Uterus (tissue), 4 donors: ENCODE results near the gene ELMO1. TPM values are rescaled to one million over a fixed set of nuclear protein-coding genes. Genes with fewer than 3 reads are reported as not detected.

Experiments used
- DNase-seq, 2 donors: peaks; one replicate each; pipeline ENCODE4 v3.0.0-alpha.2; 2019 to 2020
- H3K27ac ChIP-seq, 2 donors: fragments of 200-600 bp; sonication (generic); 1 replicate in 1 of 2; 2 replicates in 1 of 2; pipeline ENCODE4 v1.5.1; 2016 to 2018
- H3K27me3 ChIP-seq, 2 donors: fragments of 200-600 bp; sonication (generic); one replicate each; pipeline ENCODE4 v1.5.1; 2018 to 2019; ENCODE audit warnings: control low read depth in 1 of 2
- H3K36me3 ChIP-seq, 2 donors: fragments of 200-600 bp; sonication (generic); one replicate each; pipeline ENCODE4 v1.5.1; 2019; ENCODE audit warnings: control low read depth in 1 of 2
- H3K4me1 ChIP-seq, 2 donors: fragments of 200-600 bp; sonication (generic); one replicate each; pipeline ENCODE4 v1.5.1; 2018 to 2019; ENCODE audit warnings: control low read depth in 1 of 2
- H3K4me3 ChIP-seq, 2 donors: fragments of 200-600 bp; sonication (generic); 1 replicate in 1 of 2; 2 replicates in 1 of 2; pipeline ENCODE4 v1.5.1; 2018 to 2019; ENCODE audit warnings: mild to moderate bottlenecking in 1 of 2
- H3K9me3 ChIP-seq, 2 donors: fragments of 200-600 bp; sonication (generic); one replicate each; pipeline ENCODE4 v1.5.1; 2019; ENCODE audit warnings: control low read depth in 1 of 2
- POLR2A ChIP-seq, 2 donors: fragments of 450-650 bp; IDR thresholded peaks; one replicate each; pipeline ENCODE4 v1.6.1; 2016; ENCODE audit warnings: antibody characterized with exemption in 2 of 2, mild to moderate bottlenecking in 1 of 2, moderate library complexity in 1 of 2
- intact Hi-C: fragments of 100-400 bp; cut with DNase I; formaldehyde crosslinking; loops from one replicate; pipeline ENCODE4 v1.15.1; 2023; ENCODE audit warnings: low total_unique reads
- total RNA-seq, 4 donors: library from RNA; depleted of rRNA in 3 of 4; stranded (reverse); fragments of >200 nt in 3 of 4; gene quantifications; one replicate each; pipeline versions ENCODE4 v1.1.0 to v1.2.4, GENCODE V29; 2014 to 2023
- TF ChIP-seq, protein P1 (sequence below), 4 experiments: fragments of 200-600 bp in 2 of 4; fragments of 450-650 bp in 2 of 4; sonication (generic) in 2 of 4; IDR thresholded peaks; one replicate each; pipeline ENCODE4 v1.5.1; 2016 to 2019; ENCODE audit warnings: antibody characterized with exemption in 4 of 4, mild to moderate bottlenecking in 2 of 4, moderate library complexity in 1 of 4
- donor health status: DM: yes; HTN: yes; CAD: no.

ELMO1 gene
- total RNA-seq, 4 donors from 2014 or later, result 37.9 to 64.7 (median 55.5) TPM

DNA sequence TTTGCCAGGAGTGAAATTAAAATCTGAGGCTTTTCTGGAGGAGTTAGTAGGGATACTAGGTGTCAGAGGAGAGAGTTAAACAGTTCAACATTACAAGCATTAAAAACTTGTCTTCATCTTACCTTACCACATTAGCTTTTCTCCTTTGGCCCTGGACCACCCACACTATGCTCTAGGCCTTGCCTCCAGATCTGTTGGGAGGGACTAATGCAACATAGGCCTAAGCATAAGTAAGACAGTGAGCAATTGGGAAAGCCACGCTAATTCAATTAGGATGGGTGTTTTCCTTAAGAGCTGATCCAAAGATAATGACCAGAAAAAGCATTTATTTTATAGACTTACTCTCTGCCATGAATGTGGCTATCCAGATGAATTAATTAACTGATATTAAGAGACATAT, 158.9 kb downstream of the ELMO1 start:
- Histone ChIP-seq H3K9me3 (no peaks in the 10 kb centered on the region), H3K27ac (no peak overlapping the region), H3K4me3 (no peak overlapping the region), H3K36me3 (no peaks in the 10 kb centered on the region), H3K27me3 (no peaks in the 10 kb centered on the region), H3K4me1 (no peaks in the 10 kb centered on the region)
- TF ChIP-seq, protein P1, sequence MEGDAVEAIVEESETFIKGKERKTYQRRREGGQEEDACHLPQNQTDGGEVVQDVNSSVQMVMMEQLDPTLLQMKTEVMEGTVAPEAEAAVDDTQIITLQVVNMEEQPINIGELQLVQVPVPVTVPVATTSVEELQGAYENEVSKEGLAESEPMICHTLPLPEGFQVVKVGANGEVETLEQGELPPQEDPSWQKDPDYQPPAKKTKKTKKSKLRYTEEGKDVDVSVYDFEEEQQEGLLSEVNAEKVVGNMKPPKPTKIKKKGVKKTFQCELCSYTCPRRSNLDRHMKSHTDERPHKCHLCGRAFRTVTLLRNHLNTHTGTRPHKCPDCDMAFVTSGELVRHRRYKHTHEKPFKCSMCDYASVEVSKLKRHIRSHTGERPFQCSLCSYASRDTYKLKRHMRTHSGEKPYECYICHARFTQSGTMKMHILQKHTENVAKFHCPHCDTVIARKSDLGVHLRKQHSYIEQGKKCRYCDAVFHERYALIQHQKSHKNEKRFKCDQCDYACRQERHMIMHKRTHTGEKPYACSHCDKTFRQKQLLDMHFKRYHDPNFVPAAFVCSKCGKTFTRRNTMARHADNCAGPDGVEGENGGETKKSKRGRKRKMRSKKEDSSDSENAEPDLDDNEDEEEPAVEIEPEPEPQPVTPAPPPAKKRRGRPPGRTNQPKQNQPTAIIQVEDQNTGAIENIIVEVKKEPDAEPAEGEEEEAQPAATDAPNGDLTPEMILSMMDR (IDR thresholded peaks at IDR 0.05), result no peak
- no peak for TF ChIP-seq POLR2A (IDR thresholded peaks at IDR 0.05)
- DNase-seq, result no peak
- intact Hi-C loops, result no loop called here

DNA sequence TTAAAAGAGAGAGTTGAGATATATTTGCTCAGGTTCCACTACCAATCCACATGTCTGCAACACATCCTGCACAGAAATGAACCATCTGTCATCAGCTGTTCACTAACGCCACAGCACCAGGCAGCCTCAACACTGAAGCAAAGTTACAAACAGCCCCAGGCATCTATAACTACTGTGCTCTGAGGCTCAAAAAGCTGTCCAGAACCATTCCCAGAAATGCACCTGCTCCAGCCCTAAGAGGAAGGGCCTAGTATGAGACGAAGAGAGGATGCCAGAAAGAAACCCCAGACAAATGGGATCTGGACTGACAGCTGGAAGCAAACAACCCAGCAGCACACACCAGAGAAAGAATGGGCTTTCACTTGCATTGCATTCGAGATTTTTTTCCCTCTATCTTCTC, 159.3 kb downstream of the ELMO1 start:
- Histone ChIP-seq H3K4me1 (no peaks in the 10 kb centered on the region), H3K27ac (no peak overlapping the region), H3K27me3 (no peaks in the 10 kb centered on the region), H3K4me3 (no peak overlapping the region), H3K36me3 (no peaks in the 10 kb centered on the region), H3K9me3 (no peaks in the 10 kb centered on the region)
- no peak for DNase-seq
- intact Hi-C loops, result no loop called here
- no peak for TF ChIP-seq POLR2A (IDR thresholded peaks at IDR 0.05)
- TF ChIP-seq, protein P1 (IDR thresholded peaks at IDR 0.05), result no peak

DNA sequence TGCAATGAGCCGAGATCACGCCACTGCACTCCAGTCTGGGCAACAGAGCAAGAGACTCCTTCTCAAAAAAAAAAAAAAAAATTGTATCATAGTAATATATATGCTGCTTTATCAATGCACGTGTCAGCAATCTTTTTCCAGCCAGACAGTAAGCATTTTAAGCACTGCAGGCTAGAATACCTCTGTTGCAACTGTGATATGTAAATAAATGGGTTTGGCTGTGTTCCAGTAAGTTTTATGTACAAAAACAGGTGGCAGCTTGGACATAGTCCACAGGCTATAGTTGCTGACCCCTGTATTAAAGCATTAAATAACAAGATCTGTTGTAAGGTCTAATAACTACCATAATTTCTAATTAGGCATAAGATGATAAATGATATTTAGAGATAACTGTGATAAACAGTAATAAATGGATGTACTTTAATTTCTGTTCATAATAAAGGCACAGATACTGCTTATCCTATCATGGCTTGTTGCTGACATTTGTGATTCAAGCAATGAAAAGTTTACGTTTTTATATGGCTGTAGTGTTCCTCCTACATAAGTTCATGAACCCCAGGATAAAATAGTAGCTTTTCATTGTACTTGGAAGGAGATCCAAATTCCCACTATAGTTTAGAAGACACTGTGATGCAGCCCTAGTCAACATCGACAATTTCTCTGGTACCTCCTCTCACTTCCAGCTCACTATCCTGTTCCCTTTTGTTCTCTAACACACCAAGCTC, 161.4 kb downstream of the ELMO1 start:
- Histone ChIP-seq H3K9me3 (no peaks in the 10 kb centered on the region), H3K27me3 (no peaks in the 10 kb centered on the region), H3K4me3 (no peak overlapping the region), H3K36me3 (no peaks in the 10 kb centered on the region), H3K4me1 (no peaks in the 10 kb centered on the region), H3K27ac (no peak overlapping the region)
- no peak for TF ChIP-seq POLR2A (IDR thresholded peaks at IDR 0.05)
- TF ChIP-seq, protein P1 (IDR thresholded peaks at IDR 0.05), result no peak
- no peak for DNase-seq
- intact Hi-C loops, result no loop called here

DNA sequence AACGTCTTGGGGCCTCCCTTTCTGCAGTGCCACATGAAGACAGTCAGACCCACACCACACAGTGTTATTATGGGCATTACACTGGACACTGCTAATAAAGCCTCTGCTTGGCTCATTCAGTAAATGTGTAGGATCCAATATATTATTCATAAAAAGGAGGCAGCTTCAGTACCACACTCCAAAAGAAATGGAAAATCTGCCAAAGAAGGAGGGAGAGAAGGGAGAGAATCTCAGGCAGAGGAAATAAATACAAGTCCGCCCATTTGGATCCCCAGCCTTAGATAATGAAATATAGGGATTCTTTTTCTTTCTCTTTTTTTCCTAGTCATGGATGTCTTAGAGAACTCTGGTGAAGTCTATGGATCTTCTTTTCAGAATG, 162.2 kb downstream of the ELMO1 start:
- no peak for DNase-seq
- TF ChIP-seq, protein P1 (IDR thresholded peaks at IDR 0.05), result no peak
- TF ChIP-seq POLR2A (IDR thresholded peaks at IDR 0.05), result no peak
- Histone ChIP-seq H3K36me3 (no peaks in the 10 kb centered on the region), H3K4me1 (no peaks in the 10 kb centered on the region), H3K4me3 (no peak overlapping the region), H3K27me3 (no peaks in the 10 kb centered on the region), H3K27ac (peak overlapping the region in 1 of 2 donors; percentile 17), H3K9me3 (no peaks in the 10 kb centered on the region)
- intact Hi-C loops, result no loop called here

DNA sequence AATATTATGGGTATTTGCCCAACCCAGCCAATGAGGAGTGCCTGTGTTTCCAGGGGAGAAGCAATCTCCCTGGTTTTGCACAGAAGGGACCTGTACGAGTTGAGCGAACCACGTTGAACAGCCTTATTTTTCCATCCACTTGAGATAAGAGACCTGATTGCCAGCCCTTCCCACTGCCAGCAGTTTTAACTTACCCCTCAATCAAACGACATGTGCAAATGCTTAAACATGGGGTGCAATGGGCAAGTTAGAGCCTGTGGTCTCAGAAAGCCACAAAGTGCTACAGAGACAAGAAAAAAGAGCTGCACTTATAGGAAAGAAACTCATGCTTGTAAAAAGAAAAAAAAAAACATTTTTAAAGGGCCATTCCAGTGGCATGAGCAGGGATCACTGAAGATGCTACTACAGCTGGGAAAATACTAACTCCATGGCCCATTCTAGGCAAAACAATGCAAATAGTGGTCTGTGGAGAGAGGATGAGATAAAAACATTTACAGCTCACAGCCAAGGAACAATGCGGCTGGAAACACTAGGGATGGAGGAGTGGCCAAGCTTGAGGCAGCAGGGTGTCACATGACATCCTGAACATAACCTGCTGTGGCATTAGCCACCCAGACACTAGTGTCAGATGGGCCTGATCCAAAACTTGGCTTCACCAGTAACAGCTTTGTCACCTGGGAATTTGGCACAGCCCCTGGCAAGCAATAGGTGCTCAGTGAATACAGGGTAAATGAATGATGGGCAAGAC, 162.8 kb downstream of the ELMO1 start:
- no peak for DNase-seq
- Histone ChIP-seq H3K36me3 (no peaks in the 10 kb centered on the region), H3K9me3 (no peaks in the 10 kb centered on the region), H3K27me3 (no peaks in the 10 kb centered on the region), H3K4me1 (no peaks in the 10 kb centered on the region), H3K27ac (peak overlapping the region in 1 of 2 donors; percentile 17), H3K4me3 (no peak overlapping the region)
- intact Hi-C loops, result no loop called here
- TF ChIP-seq, protein P1 (IDR thresholded peaks at IDR 0.05), result no peak
- no peak for TF ChIP-seq POLR2A (IDR thresholded peaks at IDR 0.05)
